ENCODE results near the gene CACNA1E. TPM values are rescaled to one million over a fixed set of nuclear protein-coding genes. Genes with fewer than 3 reads are reported as not detected.

Gene CACNA1E
- total RNA-seq, 1 experiment from 2014 or later = not detected

DNA sequence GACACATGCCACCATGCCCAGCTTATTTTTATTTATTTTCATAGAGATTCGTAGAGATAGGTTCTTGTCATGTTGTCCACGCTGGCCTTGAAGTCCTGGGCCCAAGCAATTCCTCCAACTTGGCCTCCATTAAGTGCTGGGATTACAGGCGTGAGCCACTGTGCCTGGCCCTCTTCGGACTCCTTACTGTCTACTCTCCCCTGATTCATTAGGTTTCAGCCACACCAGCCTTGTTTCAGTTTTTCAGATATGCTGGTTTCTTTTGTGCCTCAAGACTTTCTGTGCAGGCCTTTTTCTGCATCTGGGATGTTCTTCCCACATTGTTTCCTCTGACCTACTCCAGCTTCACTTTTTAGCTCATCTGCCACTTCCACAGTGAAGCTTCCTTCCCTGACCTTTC, 85.4 kb downstream of the CACNA1E start:
- intact Hi-C loops (cut with micrococcal nuclease; ENCODE audit: unreplicated experiment) = no loop called here
- no peak for TF ChIP-seq EZH2 (IDR thresholded peaks at IDR 0.05; ENCODE audit: borderline replicate concordance, low read depth, low read length, poor library complexity, severe bottlenecking)
- TF ChIP-seq, protein P1, sequence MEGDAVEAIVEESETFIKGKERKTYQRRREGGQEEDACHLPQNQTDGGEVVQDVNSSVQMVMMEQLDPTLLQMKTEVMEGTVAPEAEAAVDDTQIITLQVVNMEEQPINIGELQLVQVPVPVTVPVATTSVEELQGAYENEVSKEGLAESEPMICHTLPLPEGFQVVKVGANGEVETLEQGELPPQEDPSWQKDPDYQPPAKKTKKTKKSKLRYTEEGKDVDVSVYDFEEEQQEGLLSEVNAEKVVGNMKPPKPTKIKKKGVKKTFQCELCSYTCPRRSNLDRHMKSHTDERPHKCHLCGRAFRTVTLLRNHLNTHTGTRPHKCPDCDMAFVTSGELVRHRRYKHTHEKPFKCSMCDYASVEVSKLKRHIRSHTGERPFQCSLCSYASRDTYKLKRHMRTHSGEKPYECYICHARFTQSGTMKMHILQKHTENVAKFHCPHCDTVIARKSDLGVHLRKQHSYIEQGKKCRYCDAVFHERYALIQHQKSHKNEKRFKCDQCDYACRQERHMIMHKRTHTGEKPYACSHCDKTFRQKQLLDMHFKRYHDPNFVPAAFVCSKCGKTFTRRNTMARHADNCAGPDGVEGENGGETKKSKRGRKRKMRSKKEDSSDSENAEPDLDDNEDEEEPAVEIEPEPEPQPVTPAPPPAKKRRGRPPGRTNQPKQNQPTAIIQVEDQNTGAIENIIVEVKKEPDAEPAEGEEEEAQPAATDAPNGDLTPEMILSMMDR (conservative IDR thresholded peaks at IDR 0.05; ENCODE audit: low read depth, low read length) = no peak
- no TSS peak for BruUV-seq (replicated peaks)

DNA sequence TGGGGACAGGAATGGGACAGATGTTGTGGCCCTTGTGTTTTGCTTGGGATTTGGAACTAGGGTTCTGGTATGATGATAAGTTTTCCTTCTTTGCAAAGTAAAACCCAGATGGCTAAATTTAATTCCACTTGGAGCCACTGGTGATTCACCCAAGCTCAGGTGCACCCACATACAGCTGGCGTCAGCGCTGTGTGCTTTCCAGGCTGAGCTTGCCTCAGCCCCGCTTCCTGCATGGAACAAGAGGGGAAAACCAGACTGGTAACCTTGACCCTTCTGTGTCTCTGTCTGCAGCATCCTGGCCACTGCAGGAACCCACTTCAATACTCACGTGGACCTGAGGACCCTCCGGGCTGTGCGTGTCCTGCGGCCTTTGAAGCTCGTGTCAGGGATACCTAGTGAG, 94.2 kb downstream of the CACNA1E start:
- H3K27ac ChIP-seq (ENCODE audit: low read depth, low read length, poor library complexity, severe bottlenecking) = no peak overlapping the region
- H3K36me3 ChIP-seq (ENCODE audit: insufficient read depth, low read length, poor library complexity, severe bottlenecking) = no peaks in the 10 kb centered on the region
- POLR2A ChIA-PET (ENCODE audit: low non-redundant PET) = no interaction called here
- BruUV-seq (replicated peaks) = no TSS peak
- TF ChIP-seq, protein P1 (conservative IDR thresholded peaks at IDR 0.05; ENCODE audit: low read depth, low read length) = no peak
- no peak for TF ChIP-seq EZH2 (IDR thresholded peaks at IDR 0.05; ENCODE audit: borderline replicate concordance, low read depth, low read length, poor library complexity, severe bottlenecking)
- H3K27me3 ChIP-seq (replicated peaks; ENCODE audit: insufficient read depth, low read depth, low read length, poor library complexity) = peaks cover 4% of the 10 kb centered on the region
- intact Hi-C loops (cut with micrococcal nuclease; ENCODE audit: unreplicated experiment) = no loop called here
- no peak for DNase-seq (ENCODE audit: low spot score)
- H3K4me1 ChIP-seq (ENCODE audit: insufficient read depth, low read length, poor library complexity, severe bottlenecking) = no peaks in the 10 kb centered on the region
- no peaks in the 10 kb centered on the region for H3K9me3 ChIP-seq (ENCODE audit: low read depth, low read length, poor library complexity, severe bottlenecking)
- CTCF ChIA-PET = interaction anchor here (0.5 kb wide), 1 partner anchor 227 kb away, joined by 3 read pairs; no protein-coding TSS in a partner anchor
- no peak overlapping the region for H3K4me3 ChIP-seq (ENCODE audit: low read depth, low read length, poor library complexity, severe bottlenecking)

More for the DNA sequence above, 85.4 kb downstream of the CACNA1E start:
- Histone ChIP-seq H3K36me3 (ENCODE audit: insufficient read depth, low read length, poor library complexity, severe bottlenecking) (no peaks in the 10 kb centered on the region), H3K4me3 (ENCODE audit: low read depth, low read length, poor library complexity, severe bottlenecking) (no peak overlapping the region), H3K27ac (ENCODE audit: low read depth, low read length, poor library complexity, severe bottlenecking) (no peak overlapping the region), H3K27me3 (replicated peaks; ENCODE audit: insufficient read depth, low read depth, low read length, poor library complexity) (no peaks in the 10 kb centered on the region), H3K9me3 (ENCODE audit: low read depth, low read length, poor library complexity, severe bottlenecking) (no peaks in the 10 kb centered on the region), H3K4me1 (ENCODE audit: insufficient read depth, low read length, poor library complexity, severe bottlenecking) (no peaks in the 10 kb centered on the region)
- POLR2A ChIA-PET (ENCODE audit: low non-redundant PET) = no interaction called here
- DNase-seq (ENCODE audit: low spot score) = no peak
- CTCF ChIA-PET = no interaction called here

DNA sequence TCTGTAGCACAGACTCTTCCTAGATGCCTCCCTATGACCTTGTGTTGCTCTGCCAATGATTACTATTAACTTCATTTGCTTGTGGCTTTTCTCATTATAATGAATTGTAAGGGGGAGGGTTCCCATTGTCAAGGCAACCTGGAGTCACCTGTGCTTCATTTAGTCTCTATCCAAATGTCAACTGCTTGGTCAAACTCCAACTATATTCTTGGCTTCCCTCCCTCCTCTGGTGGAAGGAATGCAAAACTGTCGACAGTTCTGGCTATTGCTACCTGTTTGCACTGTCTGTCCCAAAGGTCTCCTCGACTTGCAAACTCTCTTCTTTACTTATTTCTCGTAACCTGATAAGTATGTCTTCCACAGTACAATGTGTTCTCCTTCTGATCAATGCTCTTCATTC, 100.3 kb downstream of the CACNA1E start:
- intact Hi-C loops (cut with micrococcal nuclease; ENCODE audit: unreplicated experiment) = no loop called here

More for the DNA sequence above, 100.3 kb downstream of the CACNA1E start:
- CTCF ChIA-PET = no interaction called here
- no peak overlapping the region for H3K4me3 ChIP-seq (ENCODE audit: low read depth, low read length, poor library complexity, severe bottlenecking)
- POLR2A ChIA-PET (ENCODE audit: low non-redundant PET) = no interaction called here
- no peak for DNase-seq (ENCODE audit: low spot score)
- no peaks in the 10 kb centered on the region for H3K4me1 ChIP-seq (ENCODE audit: insufficient read depth, low read length, poor library complexity, severe bottlenecking)
- H3K27me3 ChIP-seq (replicated peaks; ENCODE audit: insufficient read depth, low read depth, low read length, poor library complexity) = peaks cover 10% of the 10 kb centered on the region
- TF ChIP-seq, protein P1 (conservative IDR thresholded peaks at IDR 0.05; ENCODE audit: low read depth, low read length) = no peak
- TF ChIP-seq EZH2 (IDR thresholded peaks at IDR 0.05; ENCODE audit: borderline replicate concordance, low read depth, low read length, poor library complexity, severe bottlenecking) = no peak
- BruUV-seq (replicated peaks) = no TSS peak
- no peak overlapping the region for H3K27ac ChIP-seq (ENCODE audit: low read depth, low read length, poor library complexity, severe bottlenecking)
- no peaks in the 10 kb centered on the region for H3K9me3 ChIP-seq (ENCODE audit: low read depth, low read length, poor library complexity, severe bottlenecking)
- no peaks in the 10 kb centered on the region for H3K36me3 ChIP-seq (ENCODE audit: insufficient read depth, low read length, poor library complexity, severe bottlenecking)
